HepG2 (cell line): ENCODE measurements around the gene WRAP73. TPM values are rescaled to one million over a fixed set of nuclear protein-coding genes. Genes with fewer than 3 reads are reported as not detected.
A peak's percentile ranks its signal among the peaks of the same experiment; 100 is the strongest.

Experiments used
- ATAC-seq: fragments of 200-7000 bp; cut with Tn5 transposase; 3 replicates; pipeline ENCODE4 v1.9.1; 2020; ENCODE audit warnings: mild to moderate bottlenecking, moderate library complexity
- BruUV-seq: library from RNA; stranded (reverse); fragments of 400-500 nt; replicated peaks from 2 replicates; lab custom pipeline; 2021; lab: Mats Ljungman, UMichigan
- CTCF ChIA-PET: fragments of 300-600 bp; formaldehyde crosslinking; extraction: SDS; loops from one replicate; lab custom pipeline; 2021; ENCODE audit warnings: low total read pairs, inconsistent platforms, low intra/inter-chr PET ratio; lab: Yijun Ruan, JAX
- POLR2A ChIA-PET: fragments of 350-600 bp; sonication (Branson Sonifier 250); formaldehyde crosslinking; loops from one replicate; lab custom pipeline; 2020; ENCODE audit warnings: antibody characterized with exemption, inconsistent platforms; lab: Yijun Ruan, JAX
- DNase-seq: peaks from one replicate; pipeline ENCODE4 v3.0.0-alpha.2; 2015; ENCODE audit warnings: low spot score
- FAIRE-seq: peaks from 3 replicates; lab custom pipeline; 2011; peaks lifted over from hg19 to GRCh38; lab: Jason Lieb, UNC
- H2AFZ ChIP-seq: one replicate; pipeline ENCODE4 v1.6.1; 2011; ENCODE audit warnings: low read length, inconsistent platforms
- H3K27ac ChIP-seq: fragments of 300-600 bp; 3 replicates; pipeline ENCODE4 v1.8.0; 2011; ENCODE audit warnings: mixed run types, mild to moderate bottlenecking, mixed read lengths, low read length, inconsistent platforms; ENCODE audit not compliant: insufficient read depth; ENCODE audit errors: extremely low read length
- H3K27me3 ChIP-seq, 2 experiments: fragments of 200-600 bp in 1 of 2; 2 replicates in 1 of 2; 3 replicates in 1 of 2; pipeline versions ENCODE4 v1.6.0 to v1.8.0; 2011; ENCODE audit warnings: low read length in 2 of 2, mild to moderate bottlenecking in 2 of 2, moderate library complexity in 2 of 2, inconsistent platforms in 1 of 2; ENCODE audit not compliant: insufficient read depth in 2 of 2, control insufficient read depth in 1 of 2
- H3K36me3 ChIP-seq, 2 experiments: fragments of 200-600 bp in 1 of 2; replicated peaks in 1 of 2; 2 replicates in 1 of 2; 3 replicates in 1 of 2; pipeline versions ENCODE4 v1.5.1 to v1.8.0; 2011; ENCODE audit warnings: low read length in 2 of 2, inconsistent platforms in 1 of 2; ENCODE audit not compliant: insufficient read depth in 2 of 2, control insufficient read depth in 1 of 2
- H3K4me1 ChIP-seq: 2 replicates; pipeline ENCODE4 v1.5.1; 2012; ENCODE audit warnings: low read length, inconsistent platforms; ENCODE audit not compliant: insufficient read depth
- H3K4me2 ChIP-seq: 2 replicates; pipeline ENCODE4 v1.6.0; 2011; ENCODE audit warnings: low read depth, low read length, inconsistent platforms
- H3K4me3 ChIP-seq, 3 experiments: fragments of 200-600 bp in 1 of 3; sonication (generic), shearing (Covaris generic) in 1 of 3; replicated peaks in 1 of 3; 2 replicates each; pipeline ENCODE4 v1.5.1; 2011 to 2016; ENCODE audit warnings: low read length in 3 of 3, inconsistent platforms in 2 of 3, low read depth in 2 of 3, mild to moderate bottlenecking in 2 of 3, control low read depth in 1 of 3, mixed read lengths in 1 of 3; ENCODE audit not compliant: insufficient read depth in 1 of 3
- H3K79me2 ChIP-seq: one replicate; pipeline ENCODE4 v1.6.1; 2011; ENCODE audit warnings: low read length, inconsistent platforms; ENCODE audit not compliant: insufficient read depth
- H3K9ac ChIP-seq: 2 replicates; pipeline ENCODE4 v1.6.0; 2011; ENCODE audit warnings: mild to moderate bottlenecking, low read depth, low read length, inconsistent platforms; ENCODE audit not compliant: insufficient read depth
- H3K9me3 ChIP-seq: 2 replicates; pipeline ENCODE4 v1.5.1; 2012; ENCODE audit warnings: mild to moderate bottlenecking, low read length
- H4K20me1 ChIP-seq: 2 replicates; pipeline ENCODE4 v1.6.0; 2011; ENCODE audit warnings: inconsistent platforms, mild to moderate bottlenecking, low read length, moderate library complexity; ENCODE audit not compliant: insufficient read depth
- ARNTL ChIP-seq: sonication (generic); formaldehyde crosslinking; IDR thresholded peaks from 2 replicates; pipeline ENCODE4 v1.4.0; 2020; ENCODE audit warnings: mild to moderate bottlenecking, missing genetic modification reagents
- MAZ ChIP-seq, 2 experiments: sonication (generic) in 1 of 2; formaldehyde crosslinking in 1 of 2; IDR thresholded peaks; 2 replicates each; pipeline versions ENCODE4 v1.5.0 to v1.6.1; 2012 to 2020; ENCODE audit warnings: low read depth in 2 of 2, mild to moderate bottlenecking in 2 of 2, borderline replicate concordance in 1 of 2, improper control_type of control experiment in 1 of 2, low read length in 1 of 2, missing genetic modification reagents in 1 of 2, moderate library complexity in 1 of 2
- RAD51 ChIP-seq: fragments of 450-650 bp; IDR thresholded peaks from 2 replicates; pipeline ENCODE4 v1.6.1; 2016; ENCODE audit warnings: borderline replicate concordance
- RNF2 ChIP-seq: fragments of 450-650 bp; conservative IDR thresholded peaks from 2 replicates; pipeline ENCODE4 v1.6.1; 2016; ENCODE audit warnings: low read depth
- ZIK1 ChIP-seq: sonication (generic); formaldehyde crosslinking; IDR thresholded peaks from 2 replicates; pipeline ENCODE4 v1.5.0; 2020; ENCODE audit warnings: mild to moderate bottlenecking, low read depth, missing genetic modification reagents, borderline replicate concordance
- ZNF75D ChIP-seq: sonication (generic); formaldehyde crosslinking; IDR thresholded peaks from 2 replicates; pipeline ENCODE4 v1.8.1; 2023; ENCODE audit warnings: missing genetic modification reagents, mild to moderate bottlenecking, borderline replicate concordance
- WGBS: methylation state at CpG from one replicate; pipeline ENCODE4 v1.1.6; 2017; ENCODE audit warnings: low lambda C conversion rate; 5-methylcytosine and 5-hydroxymethylcytosine counted together
- in situ Hi-C: cut with HindIII; loops from 2 replicates; pipeline ENCODE4 v1.10.0; 2017; ENCODE audit warnings: low pct_unique_long_range_greater_than_20kb; ENCODE audit not compliant: extremely low pct_ligation_motif_present
- intact Hi-C: fragments of 100-400 bp; cut with micrococcal nuclease; formaldehyde crosslinking; loops from one replicate; pipeline ENCODE4 v1.10.0; 2022; ENCODE audit not compliant: unreplicated experiment
- polyA plus RNA-seq, 8 experiments: library from polyadenylated mRNA; depleted of rRNA in 3 of 8; stranded (reverse) in 7 of 8; unstranded in 1 of 8; fragments of >200 nt; fragmentation: Illumina TruSeq in 4 of 8; extraction: Trizol in 4 of 8; gene quantifications; 2 replicates each; pipeline versions ENCODE4 v1.2.1 to v1.2.3, GENCODE V29; 2011 to 2016; ENCODE audit warnings: low read depth in 4 of 8, missing spikeins in 1 of 8, mixed read lengths in 1 of 8; ENCODE audit not compliant: insufficient read depth in 1 of 8
- total RNA-seq, 5 experiments: library from RNA; depleted of rRNA; stranded (reverse); fragments of >200 nt; fragmentation: Illumina TruSeq; extraction: Trizol; gene quantifications; 2 replicates each; pipeline ENCODE4 v1.2.3, GENCODE V29; 2016; ENCODE audit warnings: low read depth in 1 of 5
- TF ChIP-seq, protein P1 (sequence below): sonication (generic); formaldehyde crosslinking; IDR thresholded peaks from 2 replicates; pipeline ENCODE4 v1.4.0; 2020; ENCODE audit warnings: mild to moderate bottlenecking, missing genetic modification reagents
- TF ChIP-seq, protein P2 (sequence below): sonication (generic); formaldehyde crosslinking; IDR thresholded peaks from 2 replicates; pipeline ENCODE4 v1.4.0; 2020; ENCODE audit warnings: missing genetic modification reagents
- TF ChIP-seq, protein P3 (sequence below), 2 experiments: sonication (generic) in 1 of 2; formaldehyde crosslinking in 1 of 2; IDR thresholded peaks; 2 replicates each; pipeline versions ENCODE4 v1.4.0 to v1.6.1; 2018 to 2020; ENCODE audit warnings: missing genetic modification reagents in 2 of 2, borderline replicate concordance in 1 of 2, low read depth in 1 of 2, mild to moderate bottlenecking in 1 of 2, missing biosample characterization in 1 of 2

The WRAP73 gene
- total and polyA plus RNA-seq, 2 of the 13 experiments (the other 11 are each of a cell fraction or from before 2014, with no cell fraction given) = 18.1 to 40.4 TPM

DNA sequence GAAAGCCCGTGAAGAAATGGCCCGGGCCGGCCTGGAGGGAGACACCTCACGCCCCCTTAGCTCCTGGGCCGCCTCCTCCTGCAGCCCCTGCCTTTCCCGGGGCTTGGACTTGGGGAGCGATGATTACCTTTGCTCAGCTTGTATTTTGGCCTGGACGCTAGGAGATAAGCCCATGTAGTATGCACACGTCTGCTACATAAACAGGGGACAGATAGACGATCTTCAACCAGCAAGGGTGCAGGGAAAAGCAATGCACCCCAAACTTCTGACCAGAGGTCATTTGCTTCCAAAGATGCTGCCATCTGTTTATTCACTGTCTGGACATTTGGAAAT lies 3.3 kb upstream of the WRAP73 start:
- CTCF ChIA-PET = no interaction called here
- POLR2A ChIA-PET = interaction anchor here (0.9 to 2.6 kb wide), 4 partner anchors 9 to 118 kb away, joined by 3 to 6 read pairs (median 3); no protein-coding TSS in a partner anchor

DNA sequence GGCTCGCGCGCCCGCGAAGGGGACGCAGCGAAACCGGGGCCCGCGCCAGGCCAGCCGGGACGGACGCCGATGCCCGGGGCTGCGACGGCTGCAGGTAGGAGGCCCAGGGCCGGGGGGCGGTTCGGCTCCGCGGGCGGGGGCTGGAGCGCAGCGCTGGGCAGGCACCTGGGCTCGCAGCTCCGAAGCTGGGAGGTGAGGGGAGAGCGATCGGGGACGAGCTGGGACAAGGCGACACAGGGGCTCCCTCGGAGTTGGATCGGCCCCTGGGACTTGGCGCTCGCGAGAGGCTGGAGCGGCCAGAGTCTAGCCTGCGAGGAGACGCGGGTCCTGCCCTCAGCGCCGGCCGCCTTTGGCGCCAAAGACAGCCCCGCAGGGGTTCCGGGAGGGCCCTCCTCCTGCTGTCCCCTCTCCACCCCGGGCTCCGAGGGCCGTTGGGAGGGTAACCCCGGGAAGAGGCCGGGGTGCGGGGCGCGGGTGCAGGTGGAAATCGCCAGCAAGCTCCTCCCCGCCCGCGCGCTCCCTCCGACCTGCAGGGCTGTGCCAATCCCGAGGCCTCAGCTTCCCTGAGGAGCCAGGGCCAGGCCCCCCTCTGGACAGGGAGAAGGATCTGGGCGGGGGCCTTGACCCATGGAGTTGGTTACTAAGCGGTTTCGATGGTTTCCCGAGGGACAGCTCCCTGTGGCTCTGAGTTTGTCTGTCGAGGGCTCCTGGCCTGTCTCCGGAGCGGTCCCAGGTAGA lies 2.8 kb upstream of the WRAP73 start:
- in situ Hi-C loops (no loop called here), intact Hi-C loops (no loop called here)
- Histone ChIP-seq H3K4me1 (peaks cover 25% of the 10 kb centered on the region), H3K27me3 (peaks cover 2 to 11% of the 10 kb centered on the region in 2 experiments; a peak in 3 of 5 replicates), H3K4me2 (peak overlapping the region; percentile 86), H3K4me3 (peak overlapping the region; percentile 58 to 73 (median 66)), H3K27ac (peak overlapping the region; percentile 46), H4K20me1 (no peaks in the 10 kb centered on the region), H3K9ac (peak overlapping the region; percentile 46), H3K36me3 (no peaks in the 10 kb centered on the region), H3K9me3 (no peaks in the 10 kb centered on the region), H3K79me2 (peaks cover 7% of the 10 kb centered on the region), H2AFZ (no peak overlapping the region)
- FAIRE-seq (no peak), ATAC-seq (peak; percentile 65), DNase-seq (peak; percentile 9)
- no TSS peak for BruUV-seq
- 2% methylated on average over 8 of the region's 68 CpGs for WGBS
- POLR2A ChIA-PET = interaction anchor here (0.9 to 2.6 kb wide), 4 partner anchors 9 to 119 kb away, joined by 3 to 6 read pairs (median 3); no protein-coding TSS in a partner anchor
- CTCF ChIA-PET = no interaction called here
- TF ChIP-seq ZIK1 (no peak), RNF2 (no peak), ARNTL (CRISPR knock-in tag) (no peak), MAZ (IDR thresholded peaks at IDR 0.05; ENCODE audit: borderline replicate concordance, low read depth, low read length) (no peak), MAZ (CRISPR knock-in tag; IDR thresholded peaks at IDR 0.05; ENCODE audit: low read depth) (peak; percentile 47; the same call in 1 of the 2 replicates)
- TF ChIP-seq, protein P1, sequence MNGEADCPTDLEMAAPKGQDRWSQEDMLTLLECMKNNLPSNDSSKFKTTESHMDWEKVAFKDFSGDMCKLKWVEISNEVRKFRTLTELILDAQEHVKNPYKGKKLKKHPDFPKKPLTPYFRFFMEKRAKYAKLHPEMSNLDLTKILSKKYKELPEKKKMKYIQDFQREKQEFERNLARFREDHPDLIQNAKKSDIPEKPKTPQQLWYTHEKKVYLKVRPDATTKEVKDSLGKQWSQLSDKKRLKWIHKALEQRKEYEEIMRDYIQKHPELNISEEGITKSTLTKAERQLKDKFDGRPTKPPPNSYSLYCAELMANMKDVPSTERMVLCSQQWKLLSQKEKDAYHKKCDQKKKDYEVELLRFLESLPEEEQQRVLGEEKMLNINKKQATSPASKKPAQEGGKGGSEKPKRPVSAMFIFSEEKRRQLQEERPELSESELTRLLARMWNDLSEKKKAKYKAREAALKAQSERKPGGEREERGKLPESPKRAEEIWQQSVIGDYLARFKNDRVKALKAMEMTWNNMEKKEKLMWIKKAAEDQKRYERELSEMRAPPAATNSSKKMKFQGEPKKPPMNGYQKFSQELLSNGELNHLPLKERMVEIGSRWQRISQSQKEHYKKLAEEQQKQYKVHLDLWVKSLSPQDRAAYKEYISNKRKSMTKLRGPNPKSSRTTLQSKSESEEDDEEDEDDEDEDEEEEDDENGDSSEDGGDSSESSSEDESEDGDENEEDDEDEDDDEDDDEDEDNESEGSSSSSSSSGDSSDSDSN (CRISPR knock-in tag) = peak; percentile 31; the same call in 1 of the 2 replicates
- TF ChIP-seq, protein P2, sequence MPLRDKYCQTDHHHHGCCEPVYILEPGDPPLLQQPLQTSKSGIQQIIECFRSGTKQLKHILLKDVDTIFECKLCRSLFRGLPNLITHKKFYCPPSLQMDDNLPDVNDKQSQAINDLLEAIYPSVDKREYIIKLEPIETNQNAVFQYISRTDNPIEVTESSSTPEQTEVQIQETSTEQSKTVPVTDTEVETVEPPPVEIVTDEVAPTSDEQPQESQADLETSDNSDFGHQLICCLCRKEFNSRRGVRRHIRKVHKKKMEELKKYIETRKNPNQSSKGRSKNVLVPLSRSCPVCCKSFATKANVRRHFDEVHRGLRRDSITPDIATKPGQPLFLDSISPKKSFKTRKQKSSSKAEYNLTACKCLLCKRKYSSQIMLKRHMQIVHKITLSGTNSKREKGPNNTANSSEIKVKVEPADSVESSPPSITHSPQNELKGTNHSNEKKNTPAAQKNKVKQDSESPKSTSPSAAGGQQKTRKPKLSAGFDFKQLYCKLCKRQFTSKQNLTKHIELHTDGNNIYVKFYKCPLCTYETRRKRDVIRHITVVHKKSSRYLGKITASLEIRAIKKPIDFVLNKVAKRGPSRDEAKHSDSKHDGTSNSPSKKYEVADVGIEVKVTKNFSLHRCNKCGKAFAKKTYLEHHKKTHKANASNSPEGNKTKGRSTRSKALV = peak; percentile 91; the same call in 1 of the 2 replicates
- TF ChIP-seq, protein P3, sequence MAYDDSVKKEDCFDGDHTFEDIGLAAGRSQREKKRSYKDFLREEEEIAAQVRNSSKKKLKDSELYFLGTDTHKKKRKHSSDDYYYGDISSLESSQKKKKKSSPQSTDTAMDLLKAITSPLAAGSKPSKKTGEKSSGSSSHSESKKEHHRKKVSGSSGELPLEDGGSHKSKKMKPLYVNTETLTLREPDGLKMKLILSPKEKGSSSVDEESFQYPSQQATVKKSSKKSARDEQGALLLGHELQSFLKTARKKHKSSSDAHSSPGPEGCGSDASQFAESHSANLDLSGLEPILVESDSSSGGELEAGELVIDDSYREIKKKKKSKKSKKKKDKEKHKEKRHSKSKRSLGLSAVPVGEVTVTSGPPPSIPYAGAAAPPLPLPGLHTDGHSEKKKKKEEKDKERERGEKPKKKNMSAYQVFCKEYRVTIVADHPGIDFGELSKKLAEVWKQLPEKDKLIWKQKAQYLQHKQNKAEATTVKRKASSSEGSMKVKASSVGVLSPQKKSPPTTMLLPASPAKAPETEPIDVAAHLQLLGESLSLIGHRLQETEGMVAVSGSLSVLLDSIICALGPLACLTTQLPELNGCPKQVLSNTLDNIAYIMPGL (CRISPR knock-in tag; IDR thresholded peaks at IDR 0.05; ENCODE audit: borderline replicate concordance in 1 of 2, low read depth in 1 of 2) = 0 out of 4 replicates have a peak, but pooled peaks of 1 of the 2 experiments have one; percentile 30

More for the DNA sequence above, 3.3 kb upstream of the WRAP73 start:
- in situ Hi-C loops (no loop called here), intact Hi-C loops (no loop called here)
- Histone ChIP-seq H3K27ac (no peak overlapping the region), H3K9me3 (no peaks in the 10 kb centered on the region), H3K9ac (peak overlapping the region; percentile 46), H3K27me3 (peaks cover 2 to 11% of the 10 kb centered on the region in 2 experiments; a peak in 3 of 5 replicates), H3K4me3 (peak overlapping the region; percentile 58 to 73 (median 66)), H3K79me2 (peaks cover 7% of the 10 kb centered on the region), H2AFZ (no peak overlapping the region), H3K4me2 (peak overlapping the region; percentile 86), H3K36me3 (no peaks in the 10 kb centered on the region), H3K4me1 (peaks cover 22% of the 10 kb centered on the region), H4K20me1 (no peaks in the 10 kb centered on the region)
- peak; percentile 23 for FAIRE-seq
- TSS peak; percentile 48 for BruUV-seq
- no peak; the same call in 2 of the 3 replicates for ATAC-seq
- no peak for DNase-seq
- 5% methylated on average over 3 of the region's 10 CpGs for WGBS
- TF ChIP-seq RNF2 (no peak), ZNF75D (CRISPR knock-in tag) (no peak), RAD51 (no peak)
